ENCODE results near the gene CCT6A. TPM values are rescaled to one million over a fixed set of nuclear protein-coding genes. Genes with fewer than 3 reads are reported as not detected.
A peak's percentile ranks its signal among the peaks of the same experiment; 100 is the strongest.
"Not testable (repeated sequence)": the region's sequence is repeated elsewhere in the genome, so short reads cannot be mapped to it uniquely, and the experiment has no call there.

CCT6A gene
- total RNA-seq, 1 experiment from 2014 or later: 744 TPM

- in situ Hi-C loops (cut with HindIII; ENCODE audit: low pct_unique_long_range_greater_than_20kb, low sequenced_read_pairs): no loop called here
- DNase-seq (ENCODE audit: low read depth, low spot score): no peak
Observed at GRCh38 chr7:56083150-56083785, 31.7 kb downstream of the CCT6A start.

DNA sequence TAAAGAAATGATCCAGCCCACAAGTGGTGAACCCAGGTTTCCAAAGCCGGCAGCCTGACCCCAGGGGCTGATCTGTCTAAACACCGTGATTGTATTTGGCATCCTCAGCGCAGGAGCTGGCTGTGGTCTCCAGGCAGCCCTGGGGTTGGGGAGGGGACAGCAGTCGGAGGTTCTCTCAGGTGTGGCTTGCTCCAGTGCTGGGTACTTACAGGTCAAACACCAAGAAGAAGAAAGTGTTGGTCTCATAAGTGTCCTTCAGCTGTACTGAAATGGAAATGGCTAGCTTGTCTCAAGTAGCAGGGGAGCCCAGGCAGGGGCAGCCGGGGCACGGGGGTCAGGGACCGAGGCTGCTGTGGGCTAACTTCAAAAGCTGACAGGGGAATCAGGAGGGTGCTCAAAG, 35.2 kb downstream of the CCT6A start:
- in situ Hi-C loops (cut with HindIII; ENCODE audit: low pct_unique_long_range_greater_than_20kb, low sequenced_read_pairs): no loop called here

GRCh38 chr7:56087445-56087844, 35.9 kb downstream of the CCT6A start:
- in situ Hi-C loops (cut with HindIII; ENCODE audit: low pct_unique_long_range_greater_than_20kb, low sequenced_read_pairs): no loop called here
- no peak for DNase-seq (ENCODE audit: low read depth, low spot score)

More for the DNA sequence above, 35.2 kb downstream of the CCT6A start:
- DNase-seq (ENCODE audit: low read depth, low spot score): no peak

- DNase-seq (ENCODE audit: low read depth, low spot score): no peak
- in situ Hi-C loops (cut with HindIII; ENCODE audit: low pct_unique_long_range_greater_than_20kb, low sequenced_read_pairs): no loop called here
Observed at GRCh38 chr7:56091591-56091990, 40.0 kb downstream of the CCT6A start.

- in situ Hi-C loops (cut with HindIII; ENCODE audit: low pct_unique_long_range_greater_than_20kb, low sequenced_read_pairs); DNase-seq (ENCODE audit: low read depth, low spot score): not testable (repeated sequence)
Observed at GRCh38 chr7:56092388-56092787, 40.8 kb downstream of the CCT6A start.

DNA sequence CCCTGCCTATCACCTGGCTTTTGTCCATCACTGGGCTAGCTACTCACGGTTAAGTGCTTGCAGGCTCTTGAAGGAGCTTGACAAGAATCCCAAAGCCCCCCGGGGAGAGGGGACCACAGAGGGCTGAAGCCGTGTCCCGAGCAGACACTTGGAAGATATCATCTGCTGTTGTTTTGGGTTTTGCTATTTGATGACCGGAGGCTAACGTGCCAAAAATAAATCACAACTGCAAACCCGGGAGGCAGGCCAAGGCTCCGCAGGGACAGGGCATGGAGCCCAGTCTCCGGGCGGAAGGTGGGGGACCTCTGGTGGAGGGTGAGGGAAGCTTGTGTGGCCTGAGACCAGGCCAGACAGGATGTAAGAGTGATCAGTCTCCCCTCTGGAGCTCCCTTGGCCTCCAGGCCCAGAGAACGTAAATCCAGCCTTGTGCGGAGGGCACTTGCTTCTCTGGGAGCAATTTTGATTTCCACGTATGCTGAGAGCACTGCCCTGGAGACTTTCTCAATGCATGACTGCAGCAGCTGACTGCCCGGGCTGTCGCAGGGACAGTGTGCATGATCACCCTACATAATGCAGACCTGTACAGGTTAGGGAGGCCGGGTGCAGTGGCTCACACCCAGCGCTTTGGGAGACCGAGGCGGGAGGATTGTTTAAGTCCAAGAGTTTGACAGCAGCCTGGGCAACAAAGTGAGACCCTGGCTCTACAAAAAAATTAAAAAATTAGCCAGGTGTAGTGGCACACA, 41.4 kb downstream of the CCT6A start, which contains the start of gene PHKG1:
Gene PHKG1, minus strand, starts transcription at position 164 of the 743 bp plus-strand sequence. CDS start 4,011 bp downstream, outside the sequence.
- in situ Hi-C loops (cut with HindIII; ENCODE audit: low pct_unique_long_range_greater_than_20kb, low sequenced_read_pairs): no loop called here
- DNase-seq (ENCODE audit: low read depth, low spot score): peak; percentile 79

- in situ Hi-C loops (cut with HindIII; ENCODE audit: low pct_unique_long_range_greater_than_20kb, low sequenced_read_pairs): no loop called here
- DNase-seq (ENCODE audit: low read depth, low spot score): no peak
Observed at GRCh38 chr7:56097700-56098099, 46.1 kb downstream of the CCT6A start.

DNA sequence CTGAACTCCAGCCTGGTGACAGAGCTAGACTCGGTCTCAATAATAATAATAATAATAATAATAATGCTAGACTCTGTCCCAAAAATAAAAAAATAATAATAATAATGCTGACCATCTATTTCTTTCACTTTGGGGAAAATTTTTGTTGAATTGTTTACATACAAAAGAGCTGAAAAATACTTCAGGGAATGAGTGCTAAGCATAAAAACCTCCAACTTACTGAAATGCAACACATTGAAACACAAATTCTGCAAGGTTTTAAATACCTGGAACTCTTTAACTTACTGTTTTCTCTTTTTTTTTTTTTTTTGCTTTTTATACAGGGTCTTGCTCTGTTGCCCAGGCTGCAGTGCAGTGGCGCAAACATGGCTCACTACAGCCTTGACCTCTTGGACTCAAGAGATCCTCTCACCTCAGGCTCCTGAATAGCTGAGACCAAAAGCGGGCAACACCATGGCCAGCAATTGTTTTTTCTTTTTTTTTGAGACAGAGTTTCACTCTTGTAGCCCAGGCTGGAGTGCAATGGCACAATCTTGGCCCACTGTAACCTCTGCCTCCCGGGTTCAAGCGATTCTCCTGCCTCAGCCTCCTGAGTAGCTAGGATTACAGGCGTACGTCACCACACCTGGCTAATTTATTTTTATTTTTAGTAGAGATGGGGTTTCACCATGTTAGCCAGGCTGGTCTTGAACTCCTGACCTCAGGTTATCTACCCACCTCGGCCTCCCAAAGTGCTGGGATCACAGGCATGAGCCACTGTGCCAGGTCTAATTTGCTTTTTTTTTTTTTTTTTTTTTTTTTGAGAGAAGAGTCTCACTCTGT, 46.8 kb downstream of the CCT6A start:
- DNase-seq (ENCODE audit: low read depth, low spot score); in situ Hi-C loops (cut with HindIII; ENCODE audit: low pct_unique_long_range_greater_than_20kb, low sequenced_read_pairs): not testable (repeated sequence)

- in situ Hi-C loops (cut with HindIII; ENCODE audit: low pct_unique_long_range_greater_than_20kb, low sequenced_read_pairs): no loop called here
- DNase-seq (ENCODE audit: low read depth, low spot score): no peak
Observed at GRCh38 chr7:56099653-56100052, 48.1 kb downstream of the CCT6A start.

GRCh38 chr7:56104138-56104537, 52.6 kb downstream of the CCT6A start:
- DNase-seq (ENCODE audit: low read depth, low spot score); in situ Hi-C loops (cut with HindIII; ENCODE audit: low pct_unique_long_range_greater_than_20kb, low sequenced_read_pairs): not testable (repeated sequence)

- in situ Hi-C loops (cut with HindIII; ENCODE audit: low pct_unique_long_range_greater_than_20kb, low sequenced_read_pairs): no loop called here
- peak; percentile 70 for DNase-seq (ENCODE audit: low read depth, low spot score)
Observed at GRCh38 chr7:56105508-56105907, 53.9 kb downstream of the CCT6A start.

- peak; percentile 100 for DNase-seq (ENCODE audit: low read depth, low spot score)
- in situ Hi-C loops (cut with HindIII; ENCODE audit: low pct_unique_long_range_greater_than_20kb, low sequenced_read_pairs): no loop called here
Observed at GRCh38 chr7:56106108-56107073, 54.8 kb downstream of the CCT6A start, which contains the start of gene CHCHD2. Gene CHCHD2 (minus strand): TSS chr7:56106476. CDS start chr7:56106413, 63 bp downstream.

DNA sequence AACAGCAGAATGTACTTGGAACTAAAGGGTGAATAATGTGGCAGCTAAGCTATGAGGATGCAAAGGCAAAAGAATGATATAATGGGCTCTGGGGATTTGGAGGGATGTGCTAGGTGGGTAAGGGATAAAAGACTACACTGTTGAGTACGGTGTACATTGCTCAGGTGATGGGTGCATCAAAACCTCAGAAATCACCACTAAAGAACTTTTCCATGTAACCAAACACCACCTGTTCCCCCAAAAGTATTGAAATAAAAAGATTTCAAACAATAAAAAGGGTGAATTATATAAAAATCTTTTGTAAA, 56.3 kb downstream of the CCT6A start:
- in situ Hi-C loops (cut with HindIII; ENCODE audit: low pct_unique_long_range_greater_than_20kb, low sequenced_read_pairs): no loop called here

DNA sequence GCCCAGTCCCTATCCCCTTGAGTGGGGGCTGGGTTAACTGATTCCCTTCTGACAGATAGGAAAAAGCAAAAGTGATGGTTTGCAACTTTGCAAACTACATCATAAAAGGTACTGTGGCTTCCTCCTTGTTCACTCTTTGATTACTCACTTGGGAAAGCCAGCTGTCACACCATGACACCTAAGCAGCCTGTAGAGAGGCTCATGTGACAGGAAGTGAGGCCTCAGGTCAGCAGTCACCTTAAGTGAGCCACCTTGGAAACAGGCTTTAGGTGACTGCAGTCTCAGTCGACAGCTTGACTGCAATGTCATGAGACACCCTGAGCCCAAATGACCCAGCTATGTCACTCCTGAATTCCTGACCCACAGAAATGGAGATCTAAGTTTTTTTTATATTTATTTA, 59.0 kb downstream of the CCT6A start:
- in situ Hi-C loops (cut with HindIII; ENCODE audit: low pct_unique_long_range_greater_than_20kb, low sequenced_read_pairs): no loop called here
- DNase-seq (ENCODE audit: low read depth, low spot score): no peak

More for the DNA sequence above, 56.3 kb downstream of the CCT6A start:
- DNase-seq (ENCODE audit: low read depth, low spot score): no peak

DNA sequence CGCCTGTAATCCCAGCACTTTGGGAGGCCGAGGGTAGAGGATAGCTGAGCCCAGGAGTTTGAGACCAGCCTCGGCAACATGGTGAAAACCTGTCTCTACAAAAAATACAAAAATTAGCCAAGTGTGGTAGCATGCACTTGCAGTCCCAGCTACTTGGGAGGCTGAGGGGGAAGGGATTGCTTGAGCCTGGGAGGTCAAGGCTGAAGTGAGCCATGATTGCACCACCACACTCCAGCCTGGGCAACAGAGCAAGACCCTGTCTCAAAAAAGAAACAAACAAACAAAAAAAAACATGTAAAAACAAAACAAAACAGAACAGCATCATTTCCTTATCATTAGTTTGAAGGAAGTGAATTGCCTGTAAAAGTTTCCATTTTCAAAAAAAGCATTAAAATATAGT, 60.7 kb downstream of the CCT6A start:
- DNase-seq (ENCODE audit: low read depth, low spot score); in situ Hi-C loops (cut with HindIII; ENCODE audit: low pct_unique_long_range_greater_than_20kb, low sequenced_read_pairs): not testable (repeated sequence)
